ENCODE measurements around the gene DHDDS.

GRCh38 chr1:26438041-26438440 lies 5.9 kb downstream of the DHDDS start:
- no peak for TF ChIP-seq CTCF (conservative IDR thresholded peaks at IDR 0.05 in 1 of 2, IDR thresholded peaks at IDR 0.05 in 1 of 2; ENCODE audit: extremely low read depth in 1 of 2, insufficient read depth in 1 of 2, low read depth in 1 of 2, low read length in 2 of 2)
- no peak for TF ChIP-seq EZH2 (IDR thresholded peaks at IDR 0.05; ENCODE audit: borderline replicate concordance, low read length)

Measured in mammary epithelial cell (primary cell).